ENCODE data around the gene PHF19. TPM values are rescaled to one million over a fixed set of nuclear protein-coding genes. Genes with fewer than 3 reads are reported as not detected.

PHF19 gene
- total and polyA plus RNA-seq, 2 experiments from 2014 or later = 7.1 to 40.0 TPM

GRCh38 chr9:120917929-120918762 lies 41.2 kb upstream of the PHF19 start:
- no peak for DNase-seq (ENCODE audit: low read depth in 1 of 2, low spot score in 1 of 2)
- Histone ChIP-seq H3K36me3 (no peaks in the 10 kb centered on the region), H3K4me1 (ENCODE audit: low read depth) (peaks cover 38% of the 10 kb centered on the region), H3K9me3 (ENCODE audit: low read depth) (no peaks in the 10 kb centered on the region), H3K4me3 (no peak overlapping the region), H3K27ac (peak overlapping the region; percentile 94), H3K27me3 (no peaks in the 10 kb centered on the region)
- TF ChIP-seq, protein P1, sequence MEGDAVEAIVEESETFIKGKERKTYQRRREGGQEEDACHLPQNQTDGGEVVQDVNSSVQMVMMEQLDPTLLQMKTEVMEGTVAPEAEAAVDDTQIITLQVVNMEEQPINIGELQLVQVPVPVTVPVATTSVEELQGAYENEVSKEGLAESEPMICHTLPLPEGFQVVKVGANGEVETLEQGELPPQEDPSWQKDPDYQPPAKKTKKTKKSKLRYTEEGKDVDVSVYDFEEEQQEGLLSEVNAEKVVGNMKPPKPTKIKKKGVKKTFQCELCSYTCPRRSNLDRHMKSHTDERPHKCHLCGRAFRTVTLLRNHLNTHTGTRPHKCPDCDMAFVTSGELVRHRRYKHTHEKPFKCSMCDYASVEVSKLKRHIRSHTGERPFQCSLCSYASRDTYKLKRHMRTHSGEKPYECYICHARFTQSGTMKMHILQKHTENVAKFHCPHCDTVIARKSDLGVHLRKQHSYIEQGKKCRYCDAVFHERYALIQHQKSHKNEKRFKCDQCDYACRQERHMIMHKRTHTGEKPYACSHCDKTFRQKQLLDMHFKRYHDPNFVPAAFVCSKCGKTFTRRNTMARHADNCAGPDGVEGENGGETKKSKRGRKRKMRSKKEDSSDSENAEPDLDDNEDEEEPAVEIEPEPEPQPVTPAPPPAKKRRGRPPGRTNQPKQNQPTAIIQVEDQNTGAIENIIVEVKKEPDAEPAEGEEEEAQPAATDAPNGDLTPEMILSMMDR (IDR thresholded peaks at IDR 0.05; ENCODE audit: low read depth, low read length) = no peak

- H3K27me3 ChIP-seq = no peaks in the 10 kb centered on the region
- no peak overlapping the region for H3K4me3 ChIP-seq
- no peaks in the 10 kb centered on the region for H3K36me3 ChIP-seq
- no peak for DNase-seq (ENCODE audit: low read depth in 1 of 2, low spot score in 1 of 2)
- peaks cover 40% of the 10 kb centered on the region for H3K4me1 ChIP-seq (ENCODE audit: low read depth)
- H3K27ac ChIP-seq = no peak overlapping the region
- no peaks in the 10 kb centered on the region for H3K9me3 ChIP-seq (ENCODE audit: low read depth)
- TF ChIP-seq, protein P1 (IDR thresholded peaks at IDR 0.05; ENCODE audit: low read depth, low read length) = no peak
Measured at GRCh38 chr9:120916991-120917880, 40.2 kb upstream of the PHF19 start.

- TF ChIP-seq, protein P1 (IDR thresholded peaks at IDR 0.05; ENCODE audit: low read depth, low read length) = peak; percentile 30
- no peaks in the 10 kb centered on the region for H3K27me3 ChIP-seq
- H3K36me3 ChIP-seq = no peaks in the 10 kb centered on the region
- no peak overlapping the region for H3K27ac ChIP-seq
- H3K4me3 ChIP-seq = no peak overlapping the region
- H3K4me1 ChIP-seq (ENCODE audit: low read depth) = peaks cover 34% of the 10 kb centered on the region
- DNase-seq (ENCODE audit: low read depth in 1 of 2, low spot score in 1 of 2) = peak in 1 of 2 donors; percentile 90
- no peaks in the 10 kb centered on the region for H3K9me3 ChIP-seq (ENCODE audit: low read depth)
Measured at GRCh38 chr9:120916588-120916987, 39.6 kb upstream of the PHF19 start.

GRCh38 chr9:120915854-120916470 lies 39.0 kb upstream of the PHF19 start:
- no peak for DNase-seq (ENCODE audit: low read depth in 1 of 2, low spot score in 1 of 2)
- Histone ChIP-seq H3K27ac (no peak overlapping the region), H3K9me3 (ENCODE audit: low read depth) (no peaks in the 10 kb centered on the region), H3K4me3 (no peak overlapping the region), H3K27me3 (no peaks in the 10 kb centered on the region), H3K36me3 (no peaks in the 10 kb centered on the region), H3K4me1 (ENCODE audit: low read depth) (peaks cover 29% of the 10 kb centered on the region)
- TF ChIP-seq, protein P1 (IDR thresholded peaks at IDR 0.05; ENCODE audit: low read depth, low read length) = no peak

GRCh38 chr9:120914953-120915352 lies 38.0 kb upstream of the PHF19 start:
- Histone ChIP-seq H3K4me1 (ENCODE audit: low read depth) (peaks cover 21% of the 10 kb centered on the region), H3K9me3 (ENCODE audit: low read depth) (no peaks in the 10 kb centered on the region), H3K36me3 (no peaks in the 10 kb centered on the region), H3K4me3 (no peak overlapping the region), H3K27me3 (no peaks in the 10 kb centered on the region), H3K27ac (no peak overlapping the region)
- TF ChIP-seq, protein P1 (IDR thresholded peaks at IDR 0.05; ENCODE audit: low read depth, low read length) = no peak
- DNase-seq (ENCODE audit: low read depth in 1 of 2, low spot score in 1 of 2) = no peak

Data from cardiac muscle cell (in vitro differentiated cells and primary cell).